ENCODE data around the gene PRR18.
"Not testable (repeated sequence)": the region's sequence is repeated elsewhere in the genome, so short reads cannot be mapped to it uniquely, and the experiment has no call there.

The PRR18 gene

GRCh38 chr6:166308033-166308768 lies at the start of gene PRR18:
PRR18 (minus strand) TSS chr6:166308392; CDS start chr6:166308142, 250 bp downstream.
- DNase-seq: peak; percentile 19

GRCh38 chr6:166355552-166355951 lies 47.4 kb upstream of the PRR18 start:
- DNase-seq: no peak

GRCh38 chr6:166354965-166355364 lies 46.8 kb upstream of the PRR18 start:
- no peak for DNase-seq

- no peak for DNase-seq
Observed at GRCh38 chr6:166354143-166354542, 46.0 kb upstream of the PRR18 start.

GRCh38 chr6:166353507-166353906 lies 45.3 kb upstream of the PRR18 start:
- no peak for DNase-seq

GRCh38 chr6:166352923-166353322 lies 44.7 kb upstream of the PRR18 start:
- DNase-seq: no peak

GRCh38 chr6:166351715-166352285 lies 43.6 kb upstream of the PRR18 start:
- peak; percentile 96 for DNase-seq

GRCh38 chr6:166348305-166348949 lies 40.2 kb upstream of the PRR18 start:
- DNase-seq: no peak

- DNase-seq: no peak
Observed at GRCh38 chr6:166346965-166347364, 38.8 kb upstream of the PRR18 start.

GRCh38 chr6:166346449-166346848 lies 38.3 kb upstream of the PRR18 start:
- DNase-seq: no peak

- DNase-seq: not testable (repeated sequence)
Observed at GRCh38 chr6:166345672-166346071, 37.5 kb upstream of the PRR18 start.

GRCh38 chr6:166344921-166345320 lies 36.7 kb upstream of the PRR18 start:
- DNase-seq: not testable (repeated sequence)

- no peak for DNase-seq
Observed at GRCh38 chr6:166344240-166344639, 36.0 kb upstream of the PRR18 start.

- DNase-seq: no peak
Observed at GRCh38 chr6:166343150-166343487, 34.9 kb upstream of the PRR18 start.

- DNase-seq: peak; percentile 88
Observed at GRCh38 chr6:166342349-166343149, 34.4 kb upstream of the PRR18 start, which contains the start of gene SFT2D1. SFT2D1 (minus strand) TSS chr6:166342545; CDS start chr6:166342481, 64 bp downstream.

- no peak for DNase-seq
Observed at GRCh38 chr6:166341977-166342348, 33.8 kb upstream of the PRR18 start.

- DNase-seq: no peak
Observed at GRCh38 chr6:166341464-166341863, 33.3 kb upstream of the PRR18 start.

- DNase-seq: no peak
Observed at GRCh38 chr6:166338854-166339253, 30.7 kb upstream of the PRR18 start.

GRCh38 chr6:166336847-166337246 lies 28.7 kb upstream of the PRR18 start:
- DNase-seq: no peak

- no peak for DNase-seq
Observed at GRCh38 chr6:166335378-166336302, 27.4 kb upstream of the PRR18 start.

- DNase-seq: no peak
Observed at GRCh38 chr6:166334878-166335277, 26.7 kb upstream of the PRR18 start.

All from NCI-H1105 (cell line).